Limb (tissue), 2 donors: ENCODE results near the gene PEX5.
"Not testable (repeated sequence)": the region's sequence is repeated elsewhere in the genome, so short reads cannot be mapped to it uniquely, and the experiment has no call there.

Experiments used
- DNase-seq, 2 donors: peaks; one replicate each; pipeline ENCODE4 v3.0.0-alpha.2; 2016; ENCODE audit errors: extremely low spot score in 2 of 2

Gene PEX5

DNA sequence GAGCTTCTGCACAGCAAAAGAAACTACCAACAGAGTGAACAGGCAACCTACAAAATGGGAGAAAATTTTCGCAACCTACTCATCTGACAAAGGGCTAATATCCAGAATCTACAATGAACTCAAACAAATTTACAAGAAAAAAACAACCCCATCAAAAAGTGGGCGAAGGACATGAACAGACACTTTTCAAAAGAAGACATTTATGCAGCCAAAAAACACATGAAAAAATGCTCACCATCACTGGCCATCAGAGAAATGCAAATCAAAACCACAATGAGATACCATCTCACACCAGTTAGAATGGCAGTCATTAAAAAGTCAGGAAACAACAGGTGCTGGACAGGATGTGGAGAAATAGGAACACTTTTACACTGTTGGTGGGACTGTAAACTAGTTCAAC, 24.3 kb downstream of the PEX5 start:
- DNase-seq = not testable (repeated sequence)

DNA sequence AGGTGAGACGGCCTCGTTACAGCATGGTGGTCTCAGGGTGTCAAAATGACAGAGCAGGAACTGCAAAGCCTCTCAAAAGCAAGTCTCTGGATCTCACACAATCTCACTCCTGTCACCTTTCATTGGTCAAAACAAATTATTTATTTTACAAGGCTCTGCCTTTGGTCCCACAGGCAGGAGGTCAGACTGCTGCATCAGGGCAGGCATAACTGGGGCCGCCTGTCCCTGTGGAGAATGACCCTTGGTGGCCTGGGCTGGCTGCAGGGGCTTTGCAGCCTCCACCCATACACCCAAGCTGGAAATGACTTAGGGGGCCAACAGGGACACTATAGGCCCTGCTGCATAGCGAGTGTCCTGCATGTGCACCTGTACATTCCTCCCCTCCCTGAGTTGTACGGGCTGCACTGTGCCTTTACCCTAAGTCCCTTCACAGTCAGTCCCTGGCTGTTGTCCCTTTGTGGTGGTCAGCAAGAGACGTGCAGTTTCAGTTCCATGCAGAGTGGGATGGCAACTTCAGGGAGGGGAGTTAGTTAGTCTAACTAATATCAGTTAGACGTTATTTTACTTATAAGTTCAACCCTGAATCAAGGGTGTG, 28.1 kb downstream of the PEX5 start:
- DNase-seq = no peak

- DNase-seq = peak; percentile 70 to 86
These were observed 30.2 kb downstream of the PEX5 start for GRCh38 chr12:7219599-7220243.

DNA sequence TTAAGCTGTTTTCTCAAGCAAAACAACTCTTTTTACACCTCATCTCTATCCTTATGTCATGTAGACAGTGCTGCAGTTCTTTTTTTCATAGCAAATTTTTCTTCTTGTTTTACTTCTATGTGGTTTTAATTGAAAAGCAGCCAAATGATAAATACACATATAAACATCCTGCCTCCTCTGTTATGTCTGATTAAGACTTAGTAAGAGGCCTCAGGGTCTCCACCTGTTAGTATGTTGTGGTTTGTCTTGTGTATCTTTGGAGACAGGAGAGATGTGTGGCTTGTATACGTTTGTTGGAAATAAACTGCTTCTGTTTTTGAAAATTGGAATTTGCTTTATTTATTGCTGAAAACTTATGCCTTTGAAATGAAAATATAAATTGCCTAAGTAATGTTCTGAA, 32.0 kb downstream of the PEX5 start:
- no peak for DNase-seq

- no peak for DNase-seq
These were observed 40.3 kb downstream of the PEX5 start for GRCh38 chr12:7229741-7230140.

GRCh38 chr12:7241404-7242005, 52.0 kb downstream of the PEX5 start:
- no peak for DNase-seq

- DNase-seq = no peak
These were observed 53.0 kb downstream of the PEX5 start for GRCh38 chr12:7242176-7243101.

- not testable (repeated sequence) for DNase-seq
These were observed 62.0 kb downstream of the PEX5 start for GRCh38 chr12:7251328-7251996.

- DNase-seq = no peak
These were observed 69.6 kb downstream of the PEX5 start for GRCh38 chr12:7259060-7259459.
